GM21825 (cell line): ENCODE measurements around the gene THUMPD1.
"Not testable (repeated sequence)": the region's sequence is repeated elsewhere in the genome, so short reads cannot be mapped to it uniquely, and the experiment has no call there.

Experiments used
- ATAC-seq: cut with Tn5 transposase; IDR thresholded peaks from one replicate; pipeline ENCODE4 v1.9.1; 2021; ENCODE audit warnings: mild to moderate bottlenecking, moderate library complexity; ENCODE audit not compliant: unreplicated experiment

THUMPD1 gene

DNA sequence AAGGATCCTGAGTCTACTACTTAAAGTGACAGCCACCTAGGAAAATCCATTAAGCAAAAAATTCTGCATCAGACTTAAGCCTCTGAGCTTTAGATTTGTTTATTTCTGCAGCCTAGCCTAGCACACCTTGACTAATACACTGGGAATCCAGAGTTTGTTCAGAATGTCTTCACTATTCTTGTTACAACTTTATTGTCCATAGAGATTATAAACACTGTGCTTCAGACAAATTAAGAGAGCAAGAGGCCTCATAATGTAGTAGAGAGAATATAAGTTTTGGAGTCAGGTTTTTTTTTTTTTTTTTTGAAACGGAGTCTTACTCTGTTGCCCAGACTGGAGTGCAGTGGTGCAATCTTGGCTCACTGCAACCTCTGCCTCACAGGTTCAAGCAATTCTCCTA lies 8.9 kb upstream of the THUMPD1 start:
- no peak for ATAC-seq

DNA sequence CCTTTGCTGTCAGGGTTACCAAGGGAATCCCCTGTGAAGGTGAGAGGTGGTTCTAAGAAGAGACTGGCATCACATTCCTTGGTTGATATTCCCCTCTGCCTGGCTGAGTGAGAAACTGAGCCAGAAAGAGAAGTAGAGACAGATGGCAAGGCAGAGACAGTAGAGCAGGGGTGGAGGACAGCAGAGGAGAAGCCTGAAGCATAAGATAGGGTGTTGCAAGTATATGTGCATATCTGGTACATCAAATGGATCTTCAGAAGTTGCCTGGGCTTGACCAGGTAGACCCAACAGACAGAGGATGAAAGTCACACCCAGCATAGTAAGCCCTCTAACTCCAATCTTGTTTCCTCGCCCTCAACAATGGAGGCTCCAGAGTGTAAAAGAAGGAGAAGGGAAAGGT lies 7.9 kb upstream of the THUMPD1 start:
- ATAC-seq: no peak

DNA sequence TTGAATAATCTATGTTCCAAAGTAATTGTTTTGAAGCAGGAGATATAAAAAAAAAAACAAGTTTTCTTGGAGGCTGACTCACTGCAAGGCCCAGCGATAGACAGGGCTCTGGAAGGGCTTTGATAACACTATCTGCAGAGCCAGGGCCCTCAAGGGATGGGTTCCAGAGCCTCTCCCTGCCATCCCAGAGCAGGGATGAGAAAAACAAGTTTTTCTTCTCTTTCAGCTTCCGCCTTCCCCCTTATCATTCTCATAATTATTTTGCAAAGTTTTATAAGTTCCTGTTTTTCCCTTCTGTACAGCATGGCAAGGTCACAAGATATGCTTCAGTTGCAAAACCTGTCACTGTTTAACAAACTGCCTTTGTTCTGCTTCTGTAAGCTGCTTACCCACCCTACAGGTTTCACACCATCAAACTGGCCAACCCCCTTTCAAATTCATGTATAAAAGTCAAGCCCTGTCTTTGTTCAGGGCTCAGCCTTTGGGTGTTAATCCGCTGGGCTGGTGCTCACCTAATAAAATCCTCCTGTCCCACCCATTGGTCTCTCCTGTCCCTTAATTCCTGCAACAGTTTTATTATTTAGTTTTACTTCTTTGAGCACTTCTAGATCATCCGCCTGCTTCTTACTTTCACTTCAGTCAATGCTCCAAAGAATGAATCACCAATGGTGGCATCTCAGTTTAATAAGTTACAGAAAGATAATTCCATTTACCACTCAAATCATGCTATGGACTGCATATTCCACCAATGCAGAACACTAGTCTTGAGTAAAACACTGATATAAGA lies 5.6 kb upstream of the THUMPD1 start:
- no peak for ATAC-seq

DNA sequence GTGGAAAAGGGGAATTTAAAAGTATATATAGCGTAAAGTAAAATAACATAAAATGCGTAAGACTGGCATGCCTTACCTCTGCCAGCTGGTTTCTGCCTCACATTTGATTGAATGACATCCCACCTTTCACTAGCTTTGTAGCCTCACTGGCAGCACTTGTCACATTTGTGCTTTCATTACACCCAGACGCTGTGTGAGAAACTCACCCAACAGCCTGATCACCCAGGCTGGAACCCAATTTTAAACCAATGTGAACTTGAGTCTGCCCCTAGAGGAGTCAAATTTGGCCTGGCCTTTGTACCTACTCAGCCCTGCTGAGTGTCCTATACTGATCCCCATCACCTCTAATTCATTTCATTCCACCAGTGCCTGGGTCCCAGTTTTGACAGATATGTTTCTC lies 4.8 kb upstream of the THUMPD1 start:
- no peak for ATAC-seq

DNA sequence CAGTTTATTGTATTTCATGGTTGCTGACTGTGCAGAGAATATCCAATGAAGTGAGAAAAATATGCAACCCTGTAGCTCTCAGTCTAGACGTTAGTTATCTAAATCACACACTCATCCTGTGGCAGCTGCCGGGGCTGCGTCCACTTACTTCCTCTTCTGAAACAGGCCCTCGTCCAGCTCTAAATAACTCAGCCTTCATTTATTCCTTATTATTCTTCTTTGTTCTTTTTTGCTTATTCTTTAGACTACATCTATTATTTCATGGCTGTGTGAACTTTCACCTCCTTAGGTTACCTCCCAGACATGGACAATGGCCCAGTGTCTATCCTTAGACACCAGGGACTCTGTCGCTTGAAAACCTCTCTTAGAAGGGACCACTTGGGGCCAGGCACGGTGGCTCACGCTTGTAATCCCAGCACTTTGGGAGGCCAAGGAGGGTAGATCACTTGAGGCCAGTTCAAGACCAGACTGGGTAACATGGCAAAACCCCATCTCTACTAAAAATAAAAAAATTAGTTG lies 3.4 kb upstream of the THUMPD1 start:
- ATAC-seq: no peak

DNA sequence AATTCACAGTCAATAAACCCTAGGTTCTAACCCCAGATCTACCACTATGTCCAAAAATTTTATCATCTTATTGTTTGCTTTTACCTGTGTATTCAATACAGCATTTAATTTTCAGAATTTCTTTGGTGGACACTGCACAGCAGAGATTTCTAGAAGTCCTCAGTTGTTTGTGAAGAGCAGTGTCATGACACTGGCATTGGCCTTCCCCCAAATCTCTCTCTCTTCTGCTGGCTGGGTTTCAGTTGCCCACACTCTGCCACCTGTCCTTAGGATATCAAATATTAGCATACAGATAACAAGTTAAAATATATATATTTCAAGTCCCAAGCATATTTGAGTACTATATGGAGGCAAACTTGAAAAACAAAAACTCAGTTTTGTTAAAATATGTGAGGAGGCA lies 2.0 kb upstream of the THUMPD1 start:
- ATAC-seq: no peak

DNA sequence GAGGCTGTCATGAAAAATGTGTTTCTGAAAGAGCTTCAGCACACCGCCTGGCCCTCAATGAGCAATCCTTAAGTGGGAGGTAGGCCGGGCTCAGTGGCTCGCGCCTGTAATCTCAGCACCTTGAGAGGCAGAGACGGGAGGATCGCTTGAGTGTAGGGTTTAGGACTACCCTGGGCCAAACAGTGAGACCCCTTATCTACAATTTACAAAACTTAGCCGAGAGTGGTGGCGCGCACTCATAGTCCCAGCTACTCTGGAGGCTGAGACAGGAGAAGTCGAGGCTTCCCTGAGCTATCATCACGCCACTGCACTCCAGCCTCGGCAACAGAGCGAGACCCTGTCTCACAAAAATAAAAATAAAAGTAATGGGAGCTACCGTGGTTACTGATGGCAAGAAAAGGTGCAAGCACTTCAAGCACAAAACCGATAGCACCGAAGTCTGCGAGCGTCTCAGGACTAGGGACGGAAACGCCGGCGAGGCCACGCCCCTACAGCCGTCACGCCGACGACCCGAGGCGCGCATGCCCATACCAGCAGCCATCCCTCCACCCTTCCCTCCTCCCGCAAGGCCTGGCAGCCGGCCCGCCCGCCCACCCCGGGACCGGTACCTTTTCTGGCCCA lies 607 bp downstream of the THUMPD1 start:
- ATAC-seq: peak; percentile 74

DNA sequence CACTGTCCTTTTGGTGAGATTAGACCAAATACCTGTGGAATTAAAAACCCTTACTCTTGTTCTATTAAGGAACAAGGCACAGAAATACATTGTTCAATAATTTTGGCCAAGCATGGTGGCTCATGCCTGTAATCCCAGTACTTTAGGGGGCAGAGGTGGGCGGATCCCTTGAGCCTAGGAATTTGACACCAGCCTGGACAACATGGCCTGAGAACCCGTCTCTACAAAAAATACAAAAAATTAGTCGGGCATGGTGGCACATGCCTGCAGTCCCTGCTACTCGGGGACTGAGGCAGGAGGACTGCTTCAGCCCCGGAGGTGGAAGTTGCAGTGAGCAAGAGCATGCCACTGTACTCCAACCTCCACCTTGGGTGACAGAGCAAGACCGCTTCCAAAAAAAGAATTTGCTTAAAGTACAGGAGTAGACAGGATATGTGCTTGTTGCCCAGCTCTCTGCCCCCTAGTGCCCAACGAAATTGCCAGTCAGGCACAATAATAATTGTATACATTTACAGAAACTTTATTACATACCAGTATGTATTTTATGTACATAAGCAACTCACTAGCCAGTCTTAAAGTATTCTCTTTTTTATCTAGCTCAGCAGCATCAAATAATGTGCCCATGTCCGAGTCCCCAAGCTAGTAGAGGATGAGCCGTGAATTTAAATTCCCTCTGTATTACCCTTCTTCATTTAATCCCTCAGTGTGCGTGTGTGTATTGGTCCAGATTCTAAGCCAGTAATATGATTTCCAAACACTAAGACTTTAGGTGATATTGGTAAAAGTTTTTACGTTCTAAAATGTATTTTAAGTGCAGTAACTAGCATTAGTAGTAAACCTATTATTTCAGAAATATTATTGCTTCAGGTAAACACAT lies 1.4 kb downstream of the THUMPD1 start:
- ATAC-seq: no peak

DNA sequence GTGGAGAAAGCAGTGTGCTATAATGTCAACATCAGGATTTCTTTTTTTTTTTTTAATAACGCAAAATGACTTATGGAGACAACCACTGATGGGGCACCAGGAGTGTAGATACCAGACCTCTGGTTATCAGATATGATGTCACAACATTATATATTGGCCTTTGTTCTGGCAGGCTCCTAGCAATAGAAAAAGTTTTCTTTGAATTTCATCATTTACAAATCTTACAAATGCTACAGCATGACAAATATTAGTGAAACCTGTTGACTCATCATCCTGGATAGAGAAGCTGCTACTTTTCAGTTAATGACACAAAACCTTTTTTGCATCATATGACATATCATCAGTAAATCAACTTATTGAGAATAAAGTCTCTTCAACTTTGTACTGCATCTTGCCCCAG lies 6.1 kb downstream of the THUMPD1 start:
- ATAC-seq: no peak

DNA sequence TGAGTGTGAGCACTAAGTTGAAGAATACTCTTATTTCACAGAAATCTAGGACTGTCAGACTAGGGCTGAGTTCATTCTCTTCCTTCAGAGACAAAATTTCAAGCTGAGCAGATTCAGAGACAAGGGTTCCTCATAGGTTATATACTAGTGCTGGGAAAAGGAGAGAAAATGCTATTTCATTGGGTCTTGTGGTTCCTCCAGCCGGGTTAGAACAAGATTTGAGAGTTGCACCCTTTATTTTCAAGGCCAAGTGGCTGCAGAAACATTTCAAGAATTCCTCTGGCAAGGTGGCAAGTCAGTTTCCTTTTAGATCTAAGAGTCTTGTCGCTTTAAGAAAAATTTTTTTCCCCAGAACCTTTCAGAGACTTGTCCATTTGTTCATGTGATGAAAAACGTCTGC lies 6.8 kb downstream of the THUMPD1 start:
- no peak for ATAC-seq

DNA sequence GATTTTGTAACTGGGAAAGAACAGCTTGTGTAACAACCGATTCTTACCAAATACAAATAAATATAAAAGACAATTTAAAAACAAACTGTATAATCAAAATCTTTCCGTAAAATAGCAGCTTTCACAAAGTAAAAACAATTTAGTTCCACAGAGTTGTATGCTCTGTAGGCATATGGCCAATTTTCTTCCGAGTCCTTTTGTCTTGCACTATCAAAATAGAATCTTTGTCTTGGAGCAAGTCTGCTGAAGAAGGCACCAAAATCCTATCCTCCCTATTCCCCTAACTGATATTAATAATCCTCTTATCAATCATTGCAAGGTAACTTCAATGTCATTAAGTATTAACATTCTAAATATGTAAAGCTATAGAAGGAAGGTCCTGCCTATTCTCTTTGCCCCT lies 7.6 kb downstream of the THUMPD1 start:
- no peak for ATAC-seq

DNA sequence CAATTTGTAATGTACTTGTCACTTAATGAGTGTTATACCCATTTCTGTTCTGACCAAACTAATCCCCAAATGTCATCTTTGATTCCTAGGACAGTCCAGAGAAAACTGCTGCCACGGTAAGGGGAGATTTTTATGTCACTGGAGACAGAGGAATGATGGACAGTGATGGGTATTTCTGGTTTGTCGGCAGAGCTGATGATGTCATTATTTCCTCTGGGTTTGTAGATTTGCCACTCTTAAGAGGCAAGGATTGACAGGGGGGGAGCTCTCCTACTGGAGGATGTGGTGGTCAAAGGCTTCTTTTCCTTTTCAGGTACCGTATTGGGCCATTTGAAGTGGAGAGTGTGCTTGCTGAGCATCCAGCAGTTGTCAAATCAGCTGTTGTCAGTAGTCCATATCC lies 12.5 kb downstream of the THUMPD1 start:
- no peak for ATAC-seq

DNA sequence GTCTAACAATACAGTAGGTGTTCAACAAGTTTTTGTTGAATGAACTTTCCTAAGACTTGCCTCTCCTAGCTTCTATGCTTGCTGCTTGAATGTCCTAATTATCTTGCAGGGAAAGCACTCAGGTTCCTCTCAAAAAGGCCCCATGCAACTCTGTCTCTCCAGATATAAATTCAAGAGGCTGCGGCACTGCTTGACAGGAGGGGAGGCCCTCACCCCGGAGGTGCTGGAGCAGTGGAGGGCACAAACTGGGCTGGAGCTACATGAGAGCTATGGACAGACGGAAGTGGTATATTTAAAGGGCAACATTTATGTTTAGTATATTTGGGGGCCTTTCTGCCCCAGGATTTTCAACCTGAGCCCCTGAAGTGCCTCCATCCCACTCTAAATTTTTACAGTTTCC lies 14.4 kb downstream of the THUMPD1 start:
- no peak for ATAC-seq

DNA sequence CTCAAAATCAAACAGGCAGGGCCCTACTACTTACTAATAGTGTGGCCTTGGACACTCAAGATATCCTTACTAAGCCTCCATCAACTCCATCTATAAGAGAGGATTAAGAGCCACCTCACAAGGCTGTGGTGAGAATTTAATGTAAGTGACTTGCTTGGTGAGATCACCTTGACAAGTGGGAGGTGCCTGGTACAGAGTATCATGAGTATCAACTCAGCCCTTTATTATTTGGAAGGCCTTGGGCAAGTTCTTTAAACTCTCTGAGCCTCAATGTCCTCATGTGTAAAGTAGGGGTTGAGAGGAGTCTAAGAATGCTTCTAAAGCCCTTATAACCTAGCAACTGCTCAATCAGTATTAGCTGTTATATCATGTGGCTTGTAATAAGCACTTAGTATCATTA lies 15.0 kb downstream of the THUMPD1 start:
- no peak for ATAC-seq

DNA sequence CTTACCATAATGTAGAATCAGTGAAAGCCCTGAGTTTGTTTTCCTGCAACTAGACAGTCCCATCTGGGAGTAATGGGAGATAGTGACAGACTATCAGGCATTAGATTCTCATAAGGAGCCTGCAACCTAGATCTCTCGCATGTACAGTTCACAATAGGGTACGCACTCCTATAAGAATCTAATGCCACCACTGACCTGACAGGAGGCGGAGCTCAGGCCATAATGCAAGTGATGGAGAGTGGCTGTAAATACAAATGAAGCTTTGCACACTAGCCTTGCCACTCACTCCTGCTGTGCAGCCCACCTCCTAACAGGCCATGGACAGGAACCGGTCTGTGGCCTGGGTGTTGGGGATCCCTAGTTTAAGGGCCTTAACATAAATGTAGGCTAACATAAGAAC lies 21.4 kb downstream of the THUMPD1 start:
- no peak for ATAC-seq

DNA sequence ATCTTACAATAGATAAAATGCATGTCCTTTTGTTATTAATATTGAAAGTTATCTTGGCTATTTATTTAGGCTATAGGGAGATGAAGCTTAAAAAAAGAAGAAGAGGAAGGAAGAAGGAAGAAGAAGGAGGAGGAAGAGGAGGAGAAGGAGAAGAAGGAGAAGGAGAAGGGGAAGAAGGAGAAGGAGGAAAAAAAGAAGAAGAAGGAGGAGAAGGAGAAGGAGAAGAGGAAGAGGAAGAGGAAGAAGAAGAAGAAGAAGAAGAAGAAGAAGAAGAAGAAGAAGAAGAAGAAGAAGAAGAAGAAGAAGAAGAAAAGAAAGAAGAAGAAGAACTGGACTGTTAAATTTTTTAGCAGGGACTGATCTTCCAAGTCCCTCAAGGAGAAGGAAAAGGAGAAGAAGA lies 23.9 kb downstream of the THUMPD1 start:
- not testable (repeated sequence) for ATAC-seq

DNA sequence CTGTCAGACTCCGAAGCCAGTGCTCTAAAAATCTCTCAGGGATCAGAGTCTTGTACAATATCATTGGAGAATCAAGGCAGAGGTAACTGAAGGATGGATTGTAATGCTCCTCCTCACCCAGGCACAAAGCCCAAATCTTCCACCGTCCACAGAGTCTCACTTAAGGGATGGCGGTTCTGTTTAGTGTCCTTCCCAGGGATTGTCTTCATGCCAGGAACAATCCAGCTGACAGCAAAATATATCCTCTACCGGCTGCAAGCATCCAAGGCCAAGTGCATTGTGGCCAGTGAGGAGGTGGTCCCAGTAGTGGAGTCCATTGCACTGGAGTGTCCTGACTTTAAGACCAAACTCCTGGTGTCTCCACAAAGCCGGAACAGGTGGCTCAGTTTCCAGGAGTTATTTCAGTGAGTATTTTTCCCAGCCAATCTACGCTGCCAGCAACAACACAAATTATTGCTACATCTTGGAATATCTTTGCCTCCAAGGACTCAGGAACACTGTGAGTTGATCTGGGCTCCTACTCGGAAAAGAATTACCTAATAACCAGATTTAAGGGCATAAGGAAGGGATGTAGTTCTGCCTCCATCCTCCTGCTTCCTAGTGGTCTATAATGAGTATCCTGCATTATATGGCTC lies 30.2 kb downstream of the THUMPD1 start:
- no peak for ATAC-seq

DNA sequence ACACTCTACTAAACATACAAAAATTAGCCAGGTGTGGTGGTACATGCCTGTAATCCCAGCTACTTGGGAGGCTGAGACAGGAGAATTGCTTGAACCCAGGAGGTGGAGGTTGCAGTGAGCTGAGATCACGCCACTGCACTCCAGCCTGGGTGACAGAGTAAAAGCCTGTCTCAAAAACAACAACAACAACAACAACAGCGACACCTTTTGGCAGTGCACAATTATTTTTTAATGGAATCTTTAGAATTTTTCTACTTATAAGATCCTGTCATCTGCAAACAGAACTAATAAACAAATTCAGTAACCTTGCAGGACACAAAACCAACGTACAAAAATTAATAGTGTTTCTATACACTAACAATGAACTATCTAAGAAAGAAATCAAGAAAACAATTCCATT lies 33.5 kb downstream of the THUMPD1 start:
- ATAC-seq: not testable (repeated sequence)

DNA sequence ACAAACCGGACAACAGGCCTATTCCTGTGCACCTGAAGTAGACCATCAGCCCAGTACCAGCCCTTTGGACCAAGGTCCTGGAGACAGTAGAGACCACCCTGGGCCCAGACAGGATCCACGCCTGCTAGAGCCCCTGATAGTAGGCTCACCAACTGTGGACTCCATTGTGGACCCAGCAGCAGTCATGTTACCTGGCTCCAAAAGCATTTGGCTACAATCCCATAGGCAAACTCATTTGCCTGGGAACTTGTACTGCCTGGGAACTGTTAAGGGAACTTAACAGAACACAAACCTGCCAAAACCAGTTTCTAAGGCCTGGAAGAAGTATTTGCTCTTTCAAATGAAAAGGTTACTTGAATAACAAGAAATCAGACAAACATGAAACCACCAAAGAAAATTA lies 34.2 kb downstream of the THUMPD1 start:
- no peak for ATAC-seq

DNA sequence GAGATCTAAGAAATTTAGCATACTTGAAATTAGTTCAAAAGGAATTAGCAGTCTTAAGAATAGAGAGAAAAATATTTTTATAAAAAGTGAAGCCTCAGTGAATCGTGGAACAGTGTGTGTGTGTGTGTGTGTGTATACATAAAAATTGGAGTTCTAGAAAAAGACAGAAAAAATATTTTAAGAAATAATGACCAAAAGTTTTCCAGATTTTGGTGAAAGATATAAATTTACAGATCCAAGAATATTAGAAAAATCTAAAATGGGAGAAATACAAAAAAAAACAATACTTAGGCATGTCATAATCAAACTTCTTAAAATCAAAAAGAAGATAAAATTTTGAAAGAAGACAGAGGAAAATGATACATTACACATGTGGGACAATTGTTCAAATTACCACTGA lies 35.6 kb downstream of the THUMPD1 start:
- not testable (repeated sequence) for ATAC-seq

DNA sequence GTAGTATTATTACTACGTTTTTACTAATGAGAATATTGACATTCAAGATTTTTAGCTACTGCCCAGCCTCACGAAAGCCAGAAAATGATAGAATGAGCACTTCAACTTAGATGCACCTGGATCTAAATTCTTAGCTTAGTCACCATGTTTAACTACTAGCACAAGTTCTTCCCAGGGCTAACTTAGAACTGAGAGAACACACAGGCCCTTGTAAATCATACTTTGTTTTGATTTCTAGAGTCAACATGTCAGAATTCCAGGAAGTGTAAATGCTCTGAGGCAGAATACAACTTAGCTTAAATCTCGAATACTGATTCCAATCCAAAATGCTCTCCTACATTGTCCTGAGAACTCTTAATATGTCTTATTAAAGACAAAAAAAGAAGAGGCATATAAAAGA lies 37.3 kb downstream of the THUMPD1 start:
- ATAC-seq: no peak
